DND-41 (cell line): ENCODE results near the gene STK11.

Experiments
- EZH2 ChIP-seq: IDR thresholded peaks from 3 replicates; pipeline ENCODE4 v1.6.1; 2012; ENCODE audit warnings: borderline replicate concordance, low read depth, mild to moderate bottlenecking, moderate library complexity, low read length, inconsistent platforms; ENCODE audit not compliant: severe bottlenecking
- TF ChIP-seq, protein P1 (sequence below): IDR thresholded peaks from 2 replicates; pipeline ENCODE4 v1.5.1; 2012; ENCODE audit warnings: borderline replicate concordance, low read length, moderate library complexity, mild to moderate bottlenecking; ENCODE audit not compliant: poor library complexity, severe bottlenecking; ENCODE audit errors: extremely low read depth

- TF ChIP-seq, protein P1, sequence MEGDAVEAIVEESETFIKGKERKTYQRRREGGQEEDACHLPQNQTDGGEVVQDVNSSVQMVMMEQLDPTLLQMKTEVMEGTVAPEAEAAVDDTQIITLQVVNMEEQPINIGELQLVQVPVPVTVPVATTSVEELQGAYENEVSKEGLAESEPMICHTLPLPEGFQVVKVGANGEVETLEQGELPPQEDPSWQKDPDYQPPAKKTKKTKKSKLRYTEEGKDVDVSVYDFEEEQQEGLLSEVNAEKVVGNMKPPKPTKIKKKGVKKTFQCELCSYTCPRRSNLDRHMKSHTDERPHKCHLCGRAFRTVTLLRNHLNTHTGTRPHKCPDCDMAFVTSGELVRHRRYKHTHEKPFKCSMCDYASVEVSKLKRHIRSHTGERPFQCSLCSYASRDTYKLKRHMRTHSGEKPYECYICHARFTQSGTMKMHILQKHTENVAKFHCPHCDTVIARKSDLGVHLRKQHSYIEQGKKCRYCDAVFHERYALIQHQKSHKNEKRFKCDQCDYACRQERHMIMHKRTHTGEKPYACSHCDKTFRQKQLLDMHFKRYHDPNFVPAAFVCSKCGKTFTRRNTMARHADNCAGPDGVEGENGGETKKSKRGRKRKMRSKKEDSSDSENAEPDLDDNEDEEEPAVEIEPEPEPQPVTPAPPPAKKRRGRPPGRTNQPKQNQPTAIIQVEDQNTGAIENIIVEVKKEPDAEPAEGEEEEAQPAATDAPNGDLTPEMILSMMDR: no peak
- no peak for TF ChIP-seq EZH2
Observed at GRCh38 chr19:1251330-1252220, 46.0 kb downstream of the STK11 start.
